HG03159 (cell line): ENCODE data around the gene CDH20.

Experiments
- ATAC-seq: cut with Tn5 transposase; IDR thresholded peaks from one replicate; pipeline ENCODE4 v1.9.1; 2021; ENCODE audit warnings: mild to moderate bottlenecking, moderate library complexity; ENCODE audit not compliant: unreplicated experiment

Gene CDH20

GRCh38 chr18:61333271-61333745 is at the start of gene CDH20:
TSS of gene CDH20 (plus strand) at chr18:61333430.
- ATAC-seq = no peak

- no peak for ATAC-seq
These were observed 49.2 kb upstream of the CDH20 start for GRCh38 chr18:61284039-61284438.

GRCh38 chr18:61285777-61286176 is 47.5 kb upstream of the CDH20 start:
- no peak for ATAC-seq

GRCh38 chr18:61286867-61287266 is 46.4 kb upstream of the CDH20 start:
- no peak for ATAC-seq

GRCh38 chr18:61290616-61291015 is 42.6 kb upstream of the CDH20 start:
- no peak for ATAC-seq

- no peak for ATAC-seq
These were observed 40.8 kb upstream of the CDH20 start for GRCh38 chr18:61292280-61293035.

- ATAC-seq = no peak
These were observed 38.1 kb upstream of the CDH20 start for GRCh38 chr18:61295153-61295552.

GRCh38 chr18:61308004-61308403 is 25.2 kb upstream of the CDH20 start:
- no peak for ATAC-seq

GRCh38 chr18:61308795-61309393 is 24.3 kb upstream of the CDH20 start:
- ATAC-seq = no peak

- peak; percentile 99 for ATAC-seq
These were observed 10.9 kb upstream of the CDH20 start for GRCh38 chr18:61322265-61322873.

- ATAC-seq = no peak
These were observed 9.3 kb upstream of the CDH20 start for GRCh38 chr18:61323951-61324350.

GRCh38 chr18:61326407-61326806 is 6.8 kb upstream of the CDH20 start:
- no peak for ATAC-seq

- no peak for ATAC-seq
These were observed 3.8 kb upstream of the CDH20 start for GRCh38 chr18:61329398-61329797.

- ATAC-seq = no peak
These were observed 2.2 kb upstream of the CDH20 start for GRCh38 chr18:61331051-61331450.

- ATAC-seq = no peak
These were observed 688 bp downstream of the CDH20 start for GRCh38 chr18:61333746-61334490.

GRCh38 chr18:61334491-61334850 is 1.2 kb downstream of the CDH20 start:
- ATAC-seq = no peak

- no peak for ATAC-seq
These were observed 1.9 kb downstream of the CDH20 start for GRCh38 chr18:61334951-61335683.

- no peak for ATAC-seq
These were observed 2.7 kb downstream of the CDH20 start for GRCh38 chr18:61335684-61336555.

- ATAC-seq = no peak
These were observed 3.5 kb downstream of the CDH20 start for GRCh38 chr18:61336766-61337165.

GRCh38 chr18:61337527-61337926 is 4.3 kb downstream of the CDH20 start:
- no peak for ATAC-seq
